SK-N-SH treated with all-trans-retinoic acid at 6 μM for 48 hours (cell line): ENCODE data around the gene ZGLP1.

Experiments used
- ESRRG ChIP-seq: fragments of 250-450 bp; sonication (Bioruptor Pico); IDR thresholded peaks from 2 replicates; pipeline ENCODE4 v1.6.1; 2021; ENCODE audit warnings: mild to moderate bottlenecking
- PATZ1 ChIP-seq: fragments of 250-450 bp; sonication (Bioruptor Pico); IDR thresholded peaks from 2 replicates; pipeline ENCODE4 v1.8.0; 2020; ENCODE audit warnings: mild to moderate bottlenecking, moderate library complexity, borderline replicate concordance
- ZFP3 ChIP-seq: fragments of 250-450 bp; sonication (Bioruptor Pico); IDR thresholded peaks from 2 replicates; pipeline ENCODE4 v1.5.0; 2020; ENCODE audit warnings: mild to moderate bottlenecking, moderate library complexity
- ZNF8 ChIP-seq: fragments of 450-650 bp; formaldehyde crosslinking; IDR thresholded peaks from 2 replicates; pipeline ENCODE4 v1.5.0; 2020; ENCODE audit warnings: mild to moderate bottlenecking, moderate library complexity

- TF ChIP-seq ZFP3 (no peak), PATZ1 (CRISPR knock-in tag) (no peak), ZNF8 (CRISPR knock-in tag) (no peak), ESRRG (no peak)
Observed at GRCh38 chr19:10334588-10335351, 25.2 kb upstream of the ZGLP1 start.
